ENCODE data around the gene TIAM2. TPM values are rescaled to one million over a fixed set of nuclear protein-coding genes. Genes with fewer than 3 reads are reported as not detected.

TIAM2 gene
- total RNA-seq, 1 donor = 8.9 TPM

GRCh38 chr6:155150967-155151671 is 156.0 kb downstream of the TIAM2 start:
- TF ChIP-seq CTCF (IDR thresholded peaks at IDR 0.05; ENCODE audit: insufficient read depth, low read length) = no peak
- no peak overlapping the region for H3K4me3 ChIP-seq (ENCODE audit: low read depth, low read length)
- no peak for DNase-seq (ENCODE audit: low read depth)

DNA sequence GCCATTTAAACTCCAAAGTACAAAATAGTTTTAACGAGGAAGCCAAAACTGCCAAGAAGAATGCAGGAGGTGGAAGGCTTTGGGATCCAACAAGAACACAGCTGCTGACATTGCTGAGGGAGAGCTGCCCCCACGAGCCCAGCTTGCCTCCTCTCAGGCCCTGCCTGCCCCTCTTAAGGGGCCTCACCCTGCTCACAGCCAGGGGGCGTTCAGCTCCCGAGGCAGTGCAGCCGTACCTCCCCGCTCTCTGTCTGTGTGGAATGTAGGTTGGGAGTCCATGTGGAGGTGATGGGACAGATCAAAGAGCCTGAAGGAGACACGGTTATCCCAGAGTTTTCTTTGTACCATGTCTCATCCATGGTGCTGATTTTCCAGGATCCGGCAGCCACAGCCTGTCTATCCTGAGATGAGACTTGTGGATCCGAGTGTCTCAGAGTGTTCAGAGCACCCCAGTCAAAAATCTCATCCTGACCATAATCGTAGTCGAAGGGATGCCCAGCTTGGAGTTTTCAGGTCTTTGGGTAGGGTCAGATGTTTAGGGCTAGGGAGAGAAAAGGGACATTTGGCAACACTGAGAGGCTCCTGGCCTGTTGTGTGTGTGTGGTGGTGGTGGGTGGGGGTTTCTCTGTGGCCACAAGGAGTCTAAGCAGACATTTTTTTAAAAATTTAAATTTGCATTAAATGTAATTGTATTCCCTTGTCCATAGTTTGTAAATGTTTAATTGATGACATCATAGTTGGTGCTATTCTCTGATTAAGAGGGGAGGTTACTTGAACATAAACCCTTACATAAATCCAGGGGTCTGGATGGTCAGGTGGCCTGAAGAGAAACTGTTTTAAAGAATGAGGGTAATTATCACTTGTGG is 157.3 kb downstream of the TIAM2 start:
- no peak for DNase-seq (ENCODE audit: low read depth)
- no peak overlapping the region for H3K4me3 ChIP-seq (ENCODE audit: low read depth, low read length)
- TF ChIP-seq CTCF (IDR thresholded peaks at IDR 0.05; ENCODE audit: insufficient read depth, low read length) = no peak

GRCh38 chr6:155154158-155154830 is 159.2 kb downstream of the TIAM2 start:
- peak; percentile 88 for DNase-seq (ENCODE audit: low read depth)
- TF ChIP-seq CTCF (IDR thresholded peaks at IDR 0.05; ENCODE audit: insufficient read depth, low read length) = no peak
- H3K4me3 ChIP-seq (ENCODE audit: low read depth, low read length) = no peak overlapping the region

DNA sequence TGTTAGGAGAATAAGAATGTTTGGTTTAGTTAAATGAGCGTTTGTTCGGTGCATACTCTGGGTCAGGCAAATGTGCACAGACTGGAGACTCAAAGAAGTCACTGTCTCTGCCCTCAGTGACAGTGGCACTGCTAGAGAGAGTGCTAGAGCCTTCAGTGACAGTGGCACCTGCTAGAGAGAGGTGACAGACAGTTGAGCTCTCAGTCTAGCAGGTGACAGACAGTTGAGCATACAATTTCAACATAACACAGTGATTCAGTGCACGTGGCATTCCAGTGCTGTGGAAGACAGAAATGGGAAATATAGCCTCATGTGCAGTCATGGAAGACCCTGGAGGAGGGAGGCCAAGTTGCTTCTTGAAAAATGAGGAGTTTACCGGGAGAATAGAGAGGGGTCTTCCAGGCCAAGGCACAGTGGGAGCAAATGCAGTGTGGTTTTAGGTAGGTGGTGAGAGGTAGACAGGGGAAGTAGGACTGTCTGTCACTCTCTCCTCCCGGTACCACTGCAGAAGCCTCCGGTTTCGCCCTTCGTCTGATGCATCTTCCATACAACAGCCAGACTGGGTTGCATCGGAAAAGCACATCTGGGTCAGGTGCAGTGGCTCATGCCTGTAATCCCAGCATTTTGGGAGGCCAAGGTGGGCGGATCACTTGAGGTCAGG is 160.8 kb downstream of the TIAM2 start:
- no peak for TF ChIP-seq CTCF (IDR thresholded peaks at IDR 0.05; ENCODE audit: insufficient read depth, low read length)
- no peak for DNase-seq (ENCODE audit: low read depth)
- no peak overlapping the region for H3K4me3 ChIP-seq (ENCODE audit: low read depth, low read length)

DNA sequence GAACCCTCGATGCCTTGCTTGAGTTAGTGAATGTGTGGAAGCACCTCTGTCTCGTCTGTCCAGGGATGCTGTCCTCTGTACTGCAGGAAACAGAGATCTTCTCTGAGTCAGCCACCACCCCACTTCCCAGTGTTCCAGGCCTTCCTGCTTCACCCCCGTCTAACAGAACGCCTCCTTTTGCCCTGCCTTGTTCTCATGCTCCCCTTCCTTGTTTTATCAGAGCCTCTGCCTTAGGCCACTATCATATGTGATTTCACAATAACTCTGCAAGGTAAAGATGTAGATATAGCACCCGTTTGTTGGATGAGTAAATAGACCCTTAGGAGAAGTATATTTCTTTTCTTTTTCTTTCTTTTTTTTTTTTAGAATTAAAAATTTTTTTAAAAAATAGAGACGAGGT is 162.0 kb downstream of the TIAM2 start:
- DNase-seq (ENCODE audit: low read depth) = no peak
- TF ChIP-seq CTCF (IDR thresholded peaks at IDR 0.05; ENCODE audit: insufficient read depth, low read length) = no peak
- H3K4me3 ChIP-seq (ENCODE audit: low read depth, low read length) = no peak overlapping the region

- no peak for TF ChIP-seq CTCF (IDR thresholded peaks at IDR 0.05; ENCODE audit: insufficient read depth, low read length)
- H3K4me3 ChIP-seq (ENCODE audit: low read depth, low read length) = no peak overlapping the region
- DNase-seq (ENCODE audit: low read depth) = peak; percentile 56
These were observed 163.1 kb downstream of the TIAM2 start for GRCh38 chr6:155158030-155158843.
